ENCODE results near the gene HMG20A. TPM values are rescaled to one million over a fixed set of nuclear protein-coding genes. Genes with fewer than 3 reads are reported as not detected.

The HMG20A gene
- total RNA-seq, 2 experiments from 2014 or later, result 34.9 to 37.8 TPM

- POLR2A ChIA-PET, result interaction anchor here (0.6 kb wide), 1 partner anchor 554 kb away, joined by 3 read pairs; no protein-coding TSS in a partner anchor
Measured at GRCh38 chr15:77461486-77461885, 40.8 kb downstream of the HMG20A start.

GRCh38 chr15:77464129-77464865 is 43.6 kb downstream of the HMG20A start:
- POLR2A ChIA-PET, result no interaction called here
- CTCF ChIA-PET, result no interaction called here

More at GRCh38 chr15:77461486-77461885, 40.8 kb downstream of the HMG20A start:
- CTCF ChIA-PET, result no interaction called here

- ChIA-PET POLR2A (no interaction called here), CTCF (interaction anchor here (0.7 kb wide), 1 partner anchor 348 kb away, joined by 3 read pairs; no protein-coding TSS in a partner anchor)
Measured at GRCh38 chr15:77466521-77466920, 45.8 kb downstream of the HMG20A start.

- ChIA-PET CTCF (no interaction called here), POLR2A (no interaction called here)
Measured at GRCh38 chr15:77468896-77469295, 48.2 kb downstream of the HMG20A start.

GRCh38 chr15:77470235-77470634 is 49.5 kb downstream of the HMG20A start:
- ChIA-PET POLR2A (interaction anchor here (0.6 kb wide), 1 partner anchor 934 kb away, joined by 3 read pairs; no protein-coding TSS in a partner anchor), CTCF (interaction anchor here (0.5 kb wide), 1 partner anchor 1889 kb away, joined by 3 read pairs; no protein-coding TSS in a partner anchor)

- CTCF ChIA-PET, result no interaction called here
- POLR2A ChIA-PET, result no interaction called here
Measured at GRCh38 chr15:77473328-77473727, 52.6 kb downstream of the HMG20A start.

- ChIA-PET CTCF (no interaction called here), POLR2A (no interaction called here)
Measured at GRCh38 chr15:77474310-77474988, 53.8 kb downstream of the HMG20A start.

GRCh38 chr15:77475001-77475400 is 54.3 kb downstream of the HMG20A start:
- ChIA-PET POLR2A (no interaction called here), CTCF (no interaction called here)

- ChIA-PET CTCF (no interaction called here), POLR2A (no interaction called here)
Measured at GRCh38 chr15:77475898-77476297, 55.2 kb downstream of the HMG20A start.

GRCh38 chr15:77476995-77477394 is 56.3 kb downstream of the HMG20A start:
- ChIA-PET CTCF (no interaction called here), POLR2A (no interaction called here)

GRCh38 chr15:77478051-77478450 is 57.4 kb downstream of the HMG20A start:
- ChIA-PET CTCF (interaction anchor here (1.0 to 1.3 kb wide), 2 partner anchors 22 to 359 kb away, joined by 3 read pairs; no protein-coding TSS in a partner anchor), POLR2A (no interaction called here)

GRCh38 chr15:77479015-77479414 is 58.3 kb downstream of the HMG20A start:
- POLR2A ChIA-PET, result no interaction called here
- CTCF ChIA-PET, result no interaction called here

- ChIA-PET POLR2A (no interaction called here), CTCF (interaction anchor here (2.0 kb wide), 1 partner anchor 62 kb away, joined by 5 read pairs; no protein-coding TSS in a partner anchor)
Measured at GRCh38 chr15:77480859-77481633, 60.4 kb downstream of the HMG20A start.

- ChIA-PET POLR2A (no interaction called here), CTCF (interaction anchor here (1.0 to 2.0 kb wide), 3 partner anchors 15 to 62 kb away, joined by 3 to 5 read pairs (median 5); no protein-coding TSS in a partner anchor)
Measured at GRCh38 chr15:77481670-77482069, 61.0 kb downstream of the HMG20A start.

- ChIA-PET CTCF (interaction anchor here (1.0 to 1.1 kb wide), 3 partner anchors 14 to 63 kb away, joined by 3 to 5 read pairs (median 3); no protein-coding TSS in a partner anchor), POLR2A (no interaction called here)
Measured at GRCh38 chr15:77482570-77482969, 61.9 kb downstream of the HMG20A start.

- ChIA-PET POLR2A (no interaction called here), CTCF (interaction anchor here (1.1 kb wide), 1 partner anchor 64 kb away, joined by 3 read pairs; no protein-coding TSS in a partner anchor)
Measured at GRCh38 chr15:77483425-77484140, 62.9 kb downstream of the HMG20A start.

GRCh38 chr15:77484994-77485393 is 64.3 kb downstream of the HMG20A start:
- POLR2A ChIA-PET, result no interaction called here

GRCh38 chr15:77486542-77487468 is 66.1 kb downstream of the HMG20A start:
- CTCF ChIA-PET, result interaction anchor here (0.9 kb wide), 1 partner anchor 56 kb away, joined by 3 read pairs; no protein-coding TSS in a partner anchor
- POLR2A ChIA-PET, result no interaction called here

More at GRCh38 chr15:77484994-77485393, 64.3 kb downstream of the HMG20A start:
- CTCF ChIA-PET, result interaction anchor here (1.4 kb wide), 1 partner anchor 41 kb away, joined by 4 read pairs; no protein-coding TSS in a partner anchor
